K562 (cell line): ENCODE data around the gene FBN3.

Experiments
- CEBPB ChIP-seq: fragments of 450-650 bp; IDR thresholded peaks from 2 replicates; pipeline ENCODE4 v1.6.1; 2016; ENCODE audit warnings: missing genetic modification characterization, missing compliant biosample characterization
- CHD4 ChIP-seq: fragments of 200-600 bp; sonication (generic); IDR thresholded peaks from 3 replicates; pipeline ENCODE4 v1.6.1; 2012; ENCODE audit warnings: low read depth, mild to moderate bottlenecking, mixed read lengths, low read length, inconsistent platforms; ENCODE audit not compliant: insufficient read depth, insufficient replicate concordance, poor library complexity, severe bottlenecking
- EZH2 ChIP-seq: IDR thresholded peaks from 2 replicates; pipeline ENCODE4 v1.6.1; 2012; ENCODE audit warnings: low read depth, mild to moderate bottlenecking, inconsistent platforms, low read length, borderline replicate concordance
- POLR2AphosphoS5 ChIP-seq: IDR thresholded peaks from 2 replicates; pipeline ENCODE4 v1.6.1; 2011; ENCODE audit warnings: mild to moderate bottlenecking, low read depth, low read length, moderate library complexity; ENCODE audit not compliant: control insufficient read depth, insufficient read depth
- TRIM28 ChIP-seq: fragments of 450-650 bp; IDR thresholded peaks from 2 replicates; pipeline ENCODE4 v1.6.1; 2017
- ZKSCAN1 ChIP-seq: fragments of 150-350 bp; IDR thresholded peaks from 2 replicates; pipeline ENCODE4 v1.6.1; 2016; ENCODE audit warnings: low read depth, low read length
- ZNF311 ChIP-seq: fragments of 250-450 bp; sonication (Bioruptor Pico); IDR thresholded peaks from 2 replicates; pipeline ENCODE4 v1.4.0; 2020; ENCODE audit warnings: mild to moderate bottlenecking, moderate library complexity
- ZNF764 ChIP-seq: fragments of 250-450 bp; sonication (Bioruptor Pico); IDR thresholded peaks from 2 replicates; pipeline ENCODE4 v1.4.0; 2020; ENCODE audit warnings: low read depth, mild to moderate bottlenecking, moderate library complexity
- TF ChIP-seq, protein P1 (sequence below): fragments of 250-450 bp; sonication (Bioruptor Pico); IDR thresholded peaks from 2 replicates; pipeline ENCODE4 v1.5.1; 2021; ENCODE audit warnings: mild to moderate bottlenecking

DNA sequence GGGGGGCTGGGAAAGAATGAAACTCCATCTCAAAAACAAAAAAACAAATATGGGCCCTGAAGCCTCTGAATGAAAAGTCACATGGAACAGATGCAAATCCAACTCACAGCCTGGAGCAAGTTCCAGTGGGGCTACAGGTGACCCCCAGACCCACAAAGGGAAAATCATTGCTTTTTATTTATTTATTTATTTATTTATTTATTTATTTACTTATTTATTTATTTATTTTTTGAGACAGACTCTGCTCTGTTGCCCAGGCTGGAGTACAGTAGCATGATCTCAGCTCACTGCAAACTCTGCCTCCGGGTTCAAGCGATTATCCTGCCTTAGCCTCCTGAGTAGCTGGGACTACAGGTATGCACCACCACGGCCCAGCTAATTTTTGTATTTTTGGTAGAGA is 110.2 kb downstream of the FBN3 start:
- TF ChIP-seq CEBPB (tag): no peak
- TF ChIP-seq, protein P1, sequence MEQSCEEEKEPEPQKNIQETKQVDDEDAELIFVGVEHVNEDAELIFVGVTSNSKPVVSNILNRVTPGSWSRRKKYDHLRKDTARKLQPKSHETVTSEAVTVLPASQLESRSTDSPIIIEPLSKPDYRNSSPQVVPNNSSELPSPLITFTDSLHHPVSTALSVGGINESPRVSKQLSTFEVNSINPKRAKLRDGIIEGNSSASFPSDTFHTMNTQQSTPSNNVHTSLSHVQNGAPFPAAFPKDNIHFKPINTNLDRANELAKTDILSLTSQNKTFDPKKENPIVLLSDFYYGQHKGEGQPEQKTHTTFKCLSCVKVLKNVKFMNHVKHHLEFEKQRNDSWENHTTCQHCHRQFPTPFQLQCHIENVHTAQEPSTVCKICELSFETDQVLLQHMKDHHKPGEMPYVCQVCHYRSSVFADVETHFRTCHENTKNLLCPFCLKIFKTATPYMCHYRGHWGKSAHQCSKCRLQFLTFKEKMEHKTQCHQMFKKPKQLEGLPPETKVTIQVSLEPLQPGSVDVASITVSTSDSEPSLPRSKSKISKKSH (CRISPR knock-in tag): no peak
- no peak for TF ChIP-seq TRIM28
- TF ChIP-seq EZH2: no peak
- TF ChIP-seq POLR2AphosphoS5: no peak
- TF ChIP-seq CHD4: no peak
- no peak for TF ChIP-seq ZKSCAN1
- no peak for TF ChIP-seq ZNF311 (CRISPR knock-in tag)
- no peak for TF ChIP-seq ZNF764
